NCI-H226 (cell line): ENCODE measurements around the gene CAPN10.
A peak's percentile ranks its signal among the peaks of the same experiment; 100 is the strongest.

Experiments used
- DNase-seq: peaks from one replicate; pipeline ENCODE4 v3.0.0-alpha.2; 2015

Gene CAPN10

DNA sequence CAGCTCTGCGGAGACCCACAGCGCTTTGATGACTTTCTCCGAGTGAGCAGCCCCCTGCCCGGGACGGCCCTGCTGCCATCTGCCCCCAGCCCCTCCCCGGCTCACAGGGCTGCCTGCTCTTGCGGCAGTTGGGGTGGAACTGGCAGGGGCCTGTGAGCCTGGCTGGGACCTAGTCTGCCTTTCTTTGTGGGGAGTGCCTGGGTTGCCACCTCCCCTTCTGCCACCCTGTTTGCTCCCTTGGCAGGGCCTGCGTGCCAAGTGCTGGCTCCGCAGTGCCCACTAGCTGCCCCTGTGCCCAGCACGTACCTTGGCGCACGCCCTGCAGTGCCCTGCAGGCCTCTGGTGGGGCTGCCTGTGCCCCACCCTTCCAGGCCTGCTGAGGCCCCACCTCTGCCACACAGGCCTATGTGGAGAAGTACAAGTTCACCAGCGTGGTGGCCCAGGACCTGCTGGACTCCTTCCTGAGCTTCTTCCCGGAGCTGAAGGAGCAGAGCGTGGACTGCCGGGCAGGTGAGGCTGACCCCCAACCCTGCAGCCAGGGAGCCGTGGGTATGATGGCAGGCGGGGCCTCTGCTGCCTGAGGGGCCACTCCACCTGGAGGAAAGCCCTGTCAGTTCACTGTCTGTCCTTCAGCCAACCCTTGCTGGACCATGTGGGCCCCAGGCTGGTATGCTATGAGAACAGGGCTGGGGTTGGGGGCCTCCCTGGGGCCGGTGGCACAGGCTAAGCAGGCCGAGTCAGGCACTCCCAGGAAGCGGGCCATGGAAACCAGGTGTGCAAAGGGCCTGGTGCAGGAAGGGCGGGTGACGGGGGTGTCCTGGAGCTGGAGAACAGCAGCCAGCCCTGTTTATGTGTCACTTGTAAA, 11.2 kb upstream of the CAPN10 start:
- DNase-seq = no peak

- DNase-seq = no peak
These were observed 10.5 kb upstream of the CAPN10 start for GRCh38 chr2:240576036-240576435.

DNA sequence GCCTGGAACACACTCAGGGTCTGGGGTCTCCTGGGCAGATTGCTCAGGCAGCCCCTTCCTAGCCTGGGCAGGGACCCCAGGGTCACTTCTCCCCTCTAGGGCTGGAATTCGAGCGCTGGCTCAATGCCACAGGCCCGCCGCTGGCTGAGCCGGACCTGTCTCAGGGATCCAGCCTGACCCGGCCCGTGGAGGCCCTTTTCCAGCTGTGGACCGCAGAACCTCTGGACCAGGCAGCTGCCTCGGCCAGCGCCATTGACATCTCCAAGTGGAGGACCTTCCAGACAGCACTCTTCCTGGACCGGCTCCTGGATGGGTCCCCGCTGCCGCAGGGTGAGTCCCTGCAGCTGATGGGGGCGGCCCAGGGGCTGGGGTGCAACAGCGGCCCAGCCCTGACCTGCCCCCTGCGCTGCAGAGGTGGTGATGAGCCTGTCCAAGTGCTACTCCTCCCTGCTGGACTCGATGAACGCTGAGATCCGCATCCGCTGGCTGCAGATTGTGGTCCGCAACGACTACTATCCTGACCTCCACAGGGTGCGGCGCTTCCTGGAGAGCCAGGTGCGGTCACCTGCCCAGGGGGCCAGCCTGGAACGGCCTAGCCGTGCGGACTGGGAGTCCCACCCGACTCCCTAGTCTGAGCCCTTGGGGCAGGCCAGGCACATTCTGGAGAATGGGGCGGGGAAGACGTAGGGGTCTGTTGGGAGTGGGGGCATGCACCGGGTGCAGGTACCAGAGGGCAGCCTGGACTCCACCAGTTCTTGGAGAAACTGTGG, 9.9 kb upstream of the CAPN10 start:
- no peak for DNase-seq

DNA sequence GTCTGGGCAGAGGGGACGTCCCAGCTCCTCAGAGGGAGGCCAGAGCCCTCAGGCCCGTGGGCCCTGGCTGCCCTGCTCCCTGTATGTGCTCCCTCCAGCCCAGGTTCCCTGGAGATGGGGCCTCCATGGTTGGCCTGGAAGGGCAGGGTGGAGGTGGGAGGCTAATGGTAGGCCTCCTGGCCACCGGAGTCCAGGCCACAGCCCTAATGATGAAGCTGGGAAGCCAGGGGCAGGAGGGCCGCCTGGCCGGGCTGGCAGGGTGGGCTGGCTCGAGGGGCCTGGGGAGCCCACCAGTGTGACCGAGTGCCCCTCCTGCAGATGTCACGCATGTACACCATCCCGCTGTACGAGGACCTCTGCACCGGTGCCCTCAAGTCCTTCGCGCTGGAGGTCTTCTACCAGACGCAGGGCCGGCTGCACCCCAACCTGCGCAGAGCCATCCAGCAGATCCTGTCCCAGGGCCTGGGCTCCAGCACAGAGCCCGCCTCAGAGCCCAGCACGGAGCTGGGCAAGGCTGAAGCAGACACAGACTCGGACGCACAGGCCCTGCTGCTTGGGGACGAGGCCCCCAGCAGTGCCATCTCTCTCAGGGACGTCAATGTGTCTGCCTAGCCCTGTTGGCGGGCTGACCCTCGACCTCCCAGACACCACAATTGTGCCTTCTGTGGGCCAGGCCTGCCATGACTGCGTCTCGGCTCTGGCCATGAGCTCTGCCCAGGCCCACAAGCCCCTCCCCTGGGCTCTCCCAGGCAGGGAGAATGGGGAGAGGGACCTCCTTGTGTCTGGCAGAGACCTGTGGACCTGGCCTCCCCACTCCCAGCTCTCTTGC, 9.0 kb upstream of the CAPN10 start:
- no peak for DNase-seq

GRCh38 chr2:240578110-240578450, 8.5 kb upstream of the CAPN10 start:
- DNase-seq = no peak

DNA sequence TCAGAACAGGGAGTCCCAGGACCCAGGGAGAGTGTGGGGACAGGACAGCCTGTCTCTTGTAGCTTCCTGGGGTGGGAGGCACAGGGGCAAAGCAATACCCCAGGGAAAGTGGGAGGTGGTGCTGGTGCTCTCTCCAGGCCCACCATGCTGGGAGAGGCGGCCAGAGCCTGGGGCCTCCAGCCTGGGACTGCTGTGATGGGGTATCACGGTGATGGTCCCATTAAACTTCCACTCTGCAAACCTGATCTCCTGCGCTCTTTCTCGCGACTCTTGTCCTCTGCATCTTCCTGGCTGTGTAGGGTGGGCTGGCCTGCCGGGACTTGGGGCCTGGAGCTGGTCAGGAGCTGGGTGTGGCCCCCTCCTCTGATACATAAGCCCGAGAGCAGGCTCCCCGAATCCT, 8.0 kb upstream of the CAPN10 start:
- DNase-seq = no peak

DNA sequence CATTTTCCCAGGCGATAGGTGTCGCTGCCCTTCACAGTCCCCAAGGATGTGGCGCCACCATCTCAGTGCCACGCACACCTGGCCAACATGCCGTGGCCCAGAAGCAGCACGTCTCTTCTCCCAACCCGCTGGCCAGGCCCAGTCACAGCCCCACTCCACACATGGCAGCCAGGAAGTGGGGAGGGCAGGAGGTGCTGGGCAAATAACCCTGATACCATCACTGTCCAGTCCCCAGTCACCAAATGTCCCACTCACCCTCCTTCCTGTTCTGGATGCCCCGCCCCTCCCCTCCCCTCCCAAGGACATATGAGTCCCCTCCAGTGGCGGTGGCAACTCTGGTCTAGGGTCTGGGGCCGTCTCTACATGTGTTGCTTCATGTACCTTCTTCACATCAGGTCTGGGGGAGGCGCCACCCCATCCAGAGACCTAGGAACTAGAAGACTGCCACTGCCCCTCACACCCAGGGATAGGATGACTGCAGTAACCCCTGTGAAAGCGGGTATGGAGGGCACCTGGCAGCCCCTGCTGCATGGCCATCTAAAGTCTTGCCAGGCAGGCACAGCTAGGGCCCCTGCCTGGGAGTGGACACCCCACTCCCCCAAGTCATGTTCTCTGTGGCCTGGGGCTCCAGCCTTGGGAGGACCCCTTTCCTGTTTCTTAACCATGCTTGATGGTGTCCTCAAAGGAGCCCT, 7.3 kb upstream of the CAPN10 start:
- no peak for DNase-seq

- peak; percentile 93 for DNase-seq
These were observed 6.5 kb upstream of the CAPN10 start for GRCh38 chr2:240579771-240580614.

GRCh38 chr2:240581811-240582210, 4.7 kb upstream of the CAPN10 start:
- DNase-seq = peak; percentile 19

GRCh38 chr2:240582781-240583180, 3.8 kb upstream of the CAPN10 start:
- peak; percentile 27 for DNase-seq

- DNase-seq = no peak
These were observed 2.8 kb upstream of the CAPN10 start for GRCh38 chr2:240583774-240584173.

- peak; percentile 26 for DNase-seq
These were observed 2.0 kb upstream of the CAPN10 start for GRCh38 chr2:240584486-240585031.

DNA sequence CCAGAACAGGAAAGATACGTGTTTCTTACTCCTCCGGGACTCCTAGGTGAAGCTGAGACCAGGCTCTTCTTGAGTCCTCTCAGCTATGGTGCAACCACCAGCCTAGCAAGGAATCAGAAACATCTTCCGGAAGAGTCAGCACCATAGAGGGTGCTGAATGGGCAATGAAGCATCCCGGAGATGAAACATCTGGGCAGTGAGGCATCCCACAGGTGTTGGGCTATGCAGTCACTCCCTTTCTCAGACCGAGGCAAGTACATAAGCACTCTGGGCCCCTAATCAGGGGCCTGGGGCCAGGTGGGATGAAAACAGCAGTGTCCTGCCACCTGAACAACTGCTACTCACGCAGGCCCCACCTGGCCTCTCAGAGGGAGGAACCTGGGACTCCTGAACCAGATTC, 1.4 kb upstream of the CAPN10 start:
- no peak for DNase-seq

DNA sequence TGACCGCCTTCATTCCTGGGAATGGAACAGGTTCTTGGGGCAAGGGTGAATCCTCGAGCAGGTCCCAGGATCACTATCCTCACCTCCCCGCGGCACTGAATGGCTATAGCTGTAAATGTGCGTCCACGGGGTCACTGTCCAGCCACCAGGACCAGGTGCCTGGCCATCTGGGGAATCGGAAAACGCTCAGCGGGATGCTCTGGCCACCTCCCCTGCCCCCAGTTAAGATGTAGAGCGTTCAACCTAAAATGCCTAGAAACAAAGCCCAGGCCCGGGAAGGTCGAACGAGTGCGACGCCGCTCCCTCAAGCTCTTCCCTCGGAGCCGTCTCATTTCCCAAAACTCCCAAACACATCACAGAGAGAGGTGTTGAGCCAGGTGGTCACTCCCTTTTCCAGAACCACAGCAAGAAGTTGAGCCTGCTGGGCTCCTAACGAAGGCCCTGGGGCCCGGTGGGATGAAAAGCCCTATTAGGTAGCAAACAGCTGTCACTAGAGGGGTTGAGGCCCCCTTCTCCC, 795 bp upstream of the CAPN10 start:
- no peak for DNase-seq

GRCh38 chr2:240586919-240587800, 626 bp downstream of the CAPN10 start:
- no peak for DNase-seq

GRCh38 chr2:240588006-240588655, 1.6 kb downstream of the CAPN10 start:
- no peak for DNase-seq

DNA sequence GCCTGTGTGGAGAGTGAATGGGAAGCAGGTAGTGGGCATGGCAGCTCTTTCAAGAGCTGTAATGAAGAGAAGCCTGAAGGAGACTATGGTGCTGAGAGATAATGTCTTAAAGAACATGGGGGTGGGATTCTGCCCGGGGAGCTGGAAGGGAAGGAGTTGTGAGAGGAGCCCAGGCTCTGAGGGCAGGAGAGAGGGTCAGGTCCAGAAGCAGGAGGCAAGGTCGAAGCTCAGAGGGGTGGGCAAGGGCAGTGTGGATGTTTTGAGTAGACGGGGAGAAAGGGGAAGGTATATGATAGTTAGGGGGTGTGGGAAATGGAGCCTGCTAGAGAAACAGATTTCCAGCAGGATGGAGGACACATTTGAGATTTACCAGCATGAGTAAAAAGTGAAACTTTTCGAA, 2.1 kb downstream of the CAPN10 start:
- no peak for DNase-seq

- DNase-seq = no peak
These were observed 2.8 kb downstream of the CAPN10 start for GRCh38 chr2:240589375-240589774.

GRCh38 chr2:240589850-240590525, 3.5 kb downstream of the CAPN10 start:
- no peak for DNase-seq
